Heart left ventricle (tissue), 13 donors: ENCODE results near the gene ARHGAP15.

Source experiments
- POLR2A ChIP-seq, 2 donors: fragments of 450-650 bp; IDR thresholded peaks; one replicate each; pipeline ENCODE4 v1.6.1; 2017; ENCODE audit warnings: antibody characterized with exemption in 2 of 2, mild to moderate bottlenecking in 2 of 2, moderate library complexity in 2 of 2
- TF ChIP-seq, protein P1 (sequence below), 12 donors: fragments of 200-600 bp; sonication (generic) in 4 of 12; IDR thresholded peaks; one replicate each; pipeline versions ENCODE4 v1.5.0 to v1.8.0; 2018 to 2022; ENCODE audit warnings: antibody characterized with exemption in 12 of 12, mild to moderate bottlenecking in 5 of 12
- donor health status: ischemic (EF 13 %, LVEDD 7.1; RV severe dilation, severe dysfunction).
- donor health status: DM: no; HTN: yes; CAD: no.
- donor health status: DM: no; HTN: no; CAD: no.
- donor health status: ischemic (EF 25% LVEDD 6.9; RV normal size, moderate dysfunction).
- donor health status: ischemic (EF 25% LVEDD 5.7; RV mildly dilated, moderate dysfunction).
- donor health status: ischemic (EF 35%, LVEDD 5.7; RV mildly dilated, moderate dysfunction).
- donor health status: nonischemic (EF 11% LVEDD 7.7; RV severe dilation, severe dysfunction).
- donor health status: DM: yes; HTN: yes; CAD: no.
- donor health status: PGD.
- donor health status: ischemic (EF 29% LVEDD 5.4; RV normal size, mild dysfunction).
- donor health status: nonischemic (EF 23%, LVEDD 6.1; RV moderate dilation, normal function).

DNA sequence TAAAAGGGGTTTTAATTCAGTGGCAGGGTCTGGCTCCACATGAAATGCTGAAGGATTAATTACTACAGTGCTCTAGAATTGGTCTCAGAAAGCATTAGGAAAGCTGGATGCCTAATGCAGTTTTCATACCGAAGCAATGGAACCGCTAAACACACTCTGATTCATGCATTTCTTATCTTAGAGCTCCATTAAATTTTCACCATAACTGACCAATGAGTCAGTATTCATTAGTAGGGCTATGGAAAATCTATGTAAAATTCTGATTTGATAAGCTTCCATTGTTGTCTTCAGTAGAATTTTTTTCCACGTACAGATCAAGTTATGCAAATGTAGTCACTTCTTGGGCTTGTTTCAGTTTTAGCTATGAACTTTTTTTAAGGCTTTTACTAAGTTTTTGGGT lies 359.9 kb downstream of the ARHGAP15 start:
- TF ChIP-seq POLR2A (IDR thresholded peaks at IDR 0.05): no peak
- TF ChIP-seq, protein P1, sequence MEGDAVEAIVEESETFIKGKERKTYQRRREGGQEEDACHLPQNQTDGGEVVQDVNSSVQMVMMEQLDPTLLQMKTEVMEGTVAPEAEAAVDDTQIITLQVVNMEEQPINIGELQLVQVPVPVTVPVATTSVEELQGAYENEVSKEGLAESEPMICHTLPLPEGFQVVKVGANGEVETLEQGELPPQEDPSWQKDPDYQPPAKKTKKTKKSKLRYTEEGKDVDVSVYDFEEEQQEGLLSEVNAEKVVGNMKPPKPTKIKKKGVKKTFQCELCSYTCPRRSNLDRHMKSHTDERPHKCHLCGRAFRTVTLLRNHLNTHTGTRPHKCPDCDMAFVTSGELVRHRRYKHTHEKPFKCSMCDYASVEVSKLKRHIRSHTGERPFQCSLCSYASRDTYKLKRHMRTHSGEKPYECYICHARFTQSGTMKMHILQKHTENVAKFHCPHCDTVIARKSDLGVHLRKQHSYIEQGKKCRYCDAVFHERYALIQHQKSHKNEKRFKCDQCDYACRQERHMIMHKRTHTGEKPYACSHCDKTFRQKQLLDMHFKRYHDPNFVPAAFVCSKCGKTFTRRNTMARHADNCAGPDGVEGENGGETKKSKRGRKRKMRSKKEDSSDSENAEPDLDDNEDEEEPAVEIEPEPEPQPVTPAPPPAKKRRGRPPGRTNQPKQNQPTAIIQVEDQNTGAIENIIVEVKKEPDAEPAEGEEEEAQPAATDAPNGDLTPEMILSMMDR (IDR thresholded peaks at IDR 0.05): no peak
